Left renal pelvis (tissue), 4 donors: Measurements from ENCODE around the gene ISOC2. TPM values are rescaled to one million over a fixed set of nuclear protein-coding genes. Genes with fewer than 3 reads are reported as not detected.
"Not testable (repeated sequence)": the region's sequence is repeated elsewhere in the genome, so short reads cannot be mapped to it uniquely, and the experiment has no call there.

Source experiments
- DNase-seq, 4 donors: peaks; one replicate each; pipeline ENCODE4 v3.0.0-alpha.2; 2013; ENCODE audit warnings: low read depth in 4 of 4, low spot score in 3 of 4
- polyA plus RNA-seq, 4 donors: library from polyadenylated mRNA; unstranded; fragments of 120-200 nt; gene quantifications; one replicate each; pipeline ENCODE4 v1.2.1, GENCODE V29; 2013; ENCODE audit not compliant: insufficient read length in 4 of 4

The ISOC2 gene
- polyA plus RNA-seq, 4 donors: 30.2 to 52.6 (median 33.0) TPM

GRCh38 chr19:55443045-55443823 is 18.2 kb downstream of the ISOC2 start, which contains the start of gene SHISA7:
TSS of gene SHISA7 (minus strand) at chr19:55443300. CDS start at chr19:55442863, 437 bp downstream.
- DNase-seq: no peak

- no peak for DNase-seq
Measured at GRCh38 chr19:55442372-55442961, 19.0 kb downstream of the ISOC2 start.

- no peak for DNase-seq
Measured at GRCh38 chr19:55441692-55442321, 19.6 kb downstream of the ISOC2 start.

GRCh38 chr19:55441319-55441691 is 20.1 kb downstream of the ISOC2 start:
- DNase-seq: no peak

GRCh38 chr19:55440411-55441105 is 20.9 kb downstream of the ISOC2 start:
- no peak for DNase-seq

- no peak for DNase-seq
Measured at GRCh38 chr19:55439052-55439451, 22.4 kb downstream of the ISOC2 start.

GRCh38 chr19:55437410-55437809 is 24.0 kb downstream of the ISOC2 start:
- no peak for DNase-seq

- no peak for DNase-seq
Measured at GRCh38 chr19:55436847-55437246, 24.6 kb downstream of the ISOC2 start.

GRCh38 chr19:55435020-55435419 is 26.4 kb downstream of the ISOC2 start:
- no peak for DNase-seq

- no peak for DNase-seq
Measured at GRCh38 chr19:55434356-55434919, 27.0 kb downstream of the ISOC2 start.

GRCh38 chr19:55433292-55433691 is 28.1 kb downstream of the ISOC2 start:
- DNase-seq: no peak

- DNase-seq: no peak
Measured at GRCh38 chr19:55432241-55432959, 29.0 kb downstream of the ISOC2 start.

- DNase-seq: no peak
Measured at GRCh38 chr19:55431183-55431582, 30.3 kb downstream of the ISOC2 start.

GRCh38 chr19:55426042-55426441 is 35.4 kb downstream of the ISOC2 start:
- DNase-seq: no peak

- DNase-seq: no peak
Measured at GRCh38 chr19:55424518-55424917, 36.9 kb downstream of the ISOC2 start.

- no peak for DNase-seq
Measured at GRCh38 chr19:55423225-55424005, 38.0 kb downstream of the ISOC2 start.

- DNase-seq: not testable (repeated sequence)
Measured at GRCh38 chr19:55421281-55421680, 40.2 kb downstream of the ISOC2 start.

- DNase-seq: no peak
Measured at GRCh38 chr19:55419624-55420236, 41.7 kb downstream of the ISOC2 start.

GRCh38 chr19:55419103-55419502 is 42.3 kb downstream of the ISOC2 start:
- DNase-seq: no peak
